Islet of Langerhans (tissue), 1 donor: ENCODE data around the gene TTLL9.

Experiments used
- FAIRE-seq: peaks from one replicate; lab custom pipeline; 2011; peaks lifted over from hg19 to GRCh38; lab: Jason Lieb, UNC

The TTLL9 gene

DNA sequence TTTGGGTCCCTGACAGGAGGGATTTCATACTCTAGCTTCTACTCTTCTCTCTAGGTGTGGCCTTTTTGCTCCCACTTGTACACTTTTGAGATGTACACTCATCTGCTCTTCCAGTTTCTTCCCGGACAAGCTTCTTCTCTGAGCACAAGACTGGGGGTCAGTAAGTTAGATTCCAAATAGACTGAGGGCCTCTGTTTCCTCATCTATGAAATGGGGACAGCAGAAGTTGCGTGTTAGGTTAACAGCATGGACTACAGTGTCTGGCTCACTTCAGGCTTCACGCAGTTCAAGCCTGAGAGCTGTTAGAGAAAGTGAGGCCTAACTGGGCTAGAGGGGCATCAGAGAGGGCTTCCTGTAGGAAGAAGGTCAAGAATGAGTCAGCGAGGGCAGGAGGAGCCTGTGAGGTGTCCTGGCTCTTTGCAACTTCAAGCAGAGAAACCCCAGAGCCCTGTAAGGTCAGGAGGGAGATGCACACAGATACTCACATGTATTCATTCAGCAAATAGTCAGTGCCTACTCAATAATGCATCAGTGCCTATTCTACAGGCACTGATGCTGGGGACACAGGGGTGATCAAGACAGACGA lies 118.1 kb downstream of the TTLL9 start:
- FAIRE-seq: no peak

- FAIRE-seq: no peak
Measured at GRCh38 chr20:31989030-31989645, 118.7 kb downstream of the TTLL9 start.

- no peak for FAIRE-seq
Measured at GRCh38 chr20:31990641-31991338, 120.4 kb downstream of the TTLL9 start.

- no peak for FAIRE-seq
Measured at GRCh38 chr20:31991339-31991705, 120.9 kb downstream of the TTLL9 start.

DNA sequence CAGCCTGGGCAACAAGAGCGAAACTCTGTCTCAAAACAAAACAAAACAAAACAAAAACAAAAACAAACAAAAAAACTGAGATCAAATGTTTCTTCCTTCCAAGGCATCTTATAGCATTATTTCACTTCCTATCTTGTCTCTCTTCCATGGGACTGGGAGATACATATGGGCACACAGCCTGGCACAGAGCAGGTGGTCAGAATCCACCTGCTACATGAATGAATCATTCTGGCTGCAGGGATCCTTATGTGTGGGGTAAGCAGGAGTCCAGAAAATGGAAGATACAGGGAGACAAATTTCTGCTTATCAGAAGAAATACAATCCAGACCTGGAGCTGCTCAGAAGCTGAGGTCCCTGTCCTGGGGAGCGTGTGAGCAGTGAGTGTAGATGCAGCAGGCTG lies 121.7 kb downstream of the TTLL9 start:
- FAIRE-seq: no peak
